HG03442 (cell line): ENCODE measurements around the gene DIAPH3.

Experiments used
- ATAC-seq: cut with Tn5 transposase; IDR thresholded peaks from one replicate; pipeline ENCODE4 v1.9.1; 2021; ENCODE audit warnings: mild to moderate bottlenecking, moderate library complexity; ENCODE audit not compliant: unreplicated experiment

The DIAPH3 gene

GRCh38 chr13:59793107-59793506 lies 370.6 kb downstream of the DIAPH3 start:
- ATAC-seq: no peak

GRCh38 chr13:59790626-59791025 lies 373.1 kb downstream of the DIAPH3 start:
- ATAC-seq: no peak

- ATAC-seq: no peak
Observed at GRCh38 chr13:59789558-59789957, 374.2 kb downstream of the DIAPH3 start.

- no peak for ATAC-seq
Observed at GRCh38 chr13:59787679-59788078, 376.0 kb downstream of the DIAPH3 start.

GRCh38 chr13:59782696-59783095 lies 381.0 kb downstream of the DIAPH3 start:
- no peak for ATAC-seq

- no peak for ATAC-seq
Observed at GRCh38 chr13:59780058-59780457, 383.7 kb downstream of the DIAPH3 start.

GRCh38 chr13:59776924-59777690 lies 386.6 kb downstream of the DIAPH3 start:
- ATAC-seq: peak; percentile 91

- no peak for ATAC-seq
Observed at GRCh38 chr13:59774491-59774971, 389.2 kb downstream of the DIAPH3 start.

GRCh38 chr13:59771272-59771671 lies 392.5 kb downstream of the DIAPH3 start:
- ATAC-seq: no peak

GRCh38 chr13:59770451-59770850 lies 393.3 kb downstream of the DIAPH3 start:
- no peak for ATAC-seq

- no peak for ATAC-seq
Observed at GRCh38 chr13:59766236-59766635, 397.5 kb downstream of the DIAPH3 start.

GRCh38 chr13:59755632-59756290 lies 408.0 kb downstream of the DIAPH3 start:
- ATAC-seq: peak; percentile 48

- no peak for ATAC-seq
Observed at GRCh38 chr13:59754411-59754810, 409.3 kb downstream of the DIAPH3 start.

- ATAC-seq: no peak
Observed at GRCh38 chr13:59750860-59751259, 412.9 kb downstream of the DIAPH3 start.

GRCh38 chr13:59748046-59748445 lies 415.7 kb downstream of the DIAPH3 start:
- ATAC-seq: no peak

GRCh38 chr13:59747529-59747928 lies 416.2 kb downstream of the DIAPH3 start:
- ATAC-seq: no peak

GRCh38 chr13:59746291-59746962 lies 417.3 kb downstream of the DIAPH3 start:
- ATAC-seq: no peak

GRCh38 chr13:59745392-59745788 lies 418.3 kb downstream of the DIAPH3 start:
- ATAC-seq: no peak

GRCh38 chr13:59744747-59745391 lies 418.9 kb downstream of the DIAPH3 start:
- ATAC-seq: no peak

GRCh38 chr13:59743195-59743594 lies 420.5 kb downstream of the DIAPH3 start:
- ATAC-seq: no peak

GRCh38 chr13:59742467-59742866 lies 421.3 kb downstream of the DIAPH3 start:
- no peak for ATAC-seq
